Common myeloid progenitor, CD34-positive (primary cell): Measurements from ENCODE around the gene ZBTB16.

Source experiments
- CTCF ChIA-PET: fragments of 350-600 bp; sonication (Branson Sonifier 250); formaldehyde crosslinking; loops from one replicate; lab custom pipeline; 2021; ENCODE audit warnings: antibody characterized with exemption; lab: Charles Lee
- POLR2A ChIA-PET: fragments of 350-600 bp; sonication (Branson Sonifier 250); formaldehyde crosslinking; loops from one replicate; lab custom pipeline; 2021; ENCODE audit warnings: antibody characterized with exemption; lab: Charles Lee
- DNase-seq, 3 donors: peaks; one replicate each; pipeline versions ENCODE4 v3.0.0 to v3.0.0-alpha.2; 2013
- H3K27ac ChIP-seq, 2 experiments: 1 replicate in 1 of 2; 2 replicates in 1 of 2; pipeline ENCODE4 v1.7.0; 2013; ENCODE audit warnings: inconsistent platforms in 2 of 2, low read length in 2 of 2, mild to moderate bottlenecking in 2 of 2, low read depth in 1 of 2, moderate library complexity in 1 of 2; ENCODE audit not compliant: severe bottlenecking in 2 of 2, insufficient read depth in 1 of 2, poor library complexity in 1 of 2
- H3K27me3 ChIP-seq, 5 experiments: replicated peaks in 2 of 5; 1 replicate in 3 of 5; 2 replicates in 2 of 5; pipeline versions ENCODE4 v1.6.1 to v1.7.0; 2013; ENCODE audit warnings: low read length in 4 of 5, mild to moderate bottlenecking in 2 of 5, moderate library complexity in 2 of 5, inconsistent platforms in 1 of 5; ENCODE audit not compliant: insufficient read depth in 5 of 5, control insufficient read depth in 4 of 5
- H3K36me3 ChIP-seq, 4 experiments: 1 replicate in 2 of 4; 2 replicates in 2 of 4; pipeline versions ENCODE4 v1.6.1 to v1.7.0; 2013; ENCODE audit warnings: low read length in 3 of 4, control low read depth in 1 of 4, mild to moderate bottlenecking in 1 of 4; ENCODE audit not compliant: control insufficient read depth in 4 of 4, insufficient read depth in 4 of 4
- H3K4me1 ChIP-seq, 4 experiments: 1 replicate in 3 of 4; 2 replicates in 1 of 4; pipeline versions ENCODE4 v1.6.1 to v1.7.1; 2013; ENCODE audit warnings: low read length in 3 of 4, mild to moderate bottlenecking in 3 of 4, control low read depth in 1 of 4, inconsistent platforms in 1 of 4, moderate library complexity in 1 of 4; ENCODE audit not compliant: control insufficient read depth in 4 of 4, insufficient read depth in 4 of 4; ENCODE audit errors: control extremely low read depth in 1 of 4
- H3K4me3 ChIP-seq, 7 experiments: 1 replicate in 4 of 7; 2 replicates in 3 of 7; pipeline versions ENCODE4 v1.5.1 to v1.7.0; 2013; ENCODE audit warnings: mild to moderate bottlenecking in 7 of 7, low read length in 6 of 7, moderate library complexity in 6 of 7, inconsistent platforms in 2 of 7, low read depth in 2 of 7, control low read depth in 1 of 7; ENCODE audit not compliant: insufficient read depth in 4 of 7, control insufficient read depth in 1 of 7; ENCODE audit errors: extremely low read depth in 1 of 7
- H3K9me3 ChIP-seq, 5 experiments: 1 replicate in 4 of 5; 2 replicates in 1 of 5; pipeline versions ENCODE4 v1.6.1 to v1.7.1; 2013; ENCODE audit warnings: low read length in 4 of 5, mild to moderate bottlenecking in 2 of 5, inconsistent platforms in 1 of 5, low read depth in 1 of 5, moderate library complexity in 1 of 5; ENCODE audit not compliant: control insufficient read depth in 4 of 5, insufficient read depth in 2 of 5; ENCODE audit errors: control extremely low read depth in 1 of 5
- WGBS: methylation state at CpG from one replicate; pipeline ENCODE4 v1.1.5; 2013; ENCODE audit not compliant: insufficient coverage; 5-methylcytosine and 5-hydroxymethylcytosine counted together

Gene ZBTB16

DNA sequence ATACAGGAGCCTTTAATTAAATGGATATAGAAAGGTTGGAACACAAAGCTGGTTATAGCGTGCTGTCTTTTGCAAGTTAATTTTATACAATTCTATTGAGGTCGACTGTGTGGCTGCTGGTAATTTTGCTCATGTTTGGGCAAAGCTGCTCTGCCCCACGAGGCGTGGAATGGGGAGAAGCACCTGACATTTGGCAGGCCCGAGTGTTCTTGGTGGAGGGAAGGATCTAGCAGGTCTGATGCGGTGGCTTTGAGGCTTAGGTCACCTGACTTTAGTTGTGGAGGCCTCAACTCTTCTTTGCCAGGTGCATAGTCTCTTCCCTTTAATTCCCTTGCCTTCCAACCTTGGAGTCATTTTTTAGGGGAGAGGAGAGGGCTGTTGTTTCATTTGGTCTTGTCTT, 97.3 kb downstream of the ZBTB16 start:
- 96% methylated on average over 6 of the region's 6 CpGs for WGBS
- Histone ChIP-seq H3K9me3 (no peaks in the 10 kb centered on the region), H3K4me3 (no peak overlapping the region), H3K27me3 (peaks cover 0 to 3% (median 0%) of the 10 kb centered on the region in 5 experiments), H3K4me1 (peaks cover 6 to 30% (median 25%) of the 10 kb centered on the region in 4 experiments), H3K36me3 (peaks cover 0 to 19% (median 4%) of the 10 kb centered on the region in 4 experiments), H3K27ac (no peak overlapping the region)
- ChIA-PET POLR2A (no interaction called here), CTCF (interaction anchor here (0.8 to 3.0 kb wide), 3 partner anchors 10 to 20 kb away, joined by 3 to 11 read pairs (median 5); no protein-coding TSS in a partner anchor)
- DNase-seq: no peak

DNA sequence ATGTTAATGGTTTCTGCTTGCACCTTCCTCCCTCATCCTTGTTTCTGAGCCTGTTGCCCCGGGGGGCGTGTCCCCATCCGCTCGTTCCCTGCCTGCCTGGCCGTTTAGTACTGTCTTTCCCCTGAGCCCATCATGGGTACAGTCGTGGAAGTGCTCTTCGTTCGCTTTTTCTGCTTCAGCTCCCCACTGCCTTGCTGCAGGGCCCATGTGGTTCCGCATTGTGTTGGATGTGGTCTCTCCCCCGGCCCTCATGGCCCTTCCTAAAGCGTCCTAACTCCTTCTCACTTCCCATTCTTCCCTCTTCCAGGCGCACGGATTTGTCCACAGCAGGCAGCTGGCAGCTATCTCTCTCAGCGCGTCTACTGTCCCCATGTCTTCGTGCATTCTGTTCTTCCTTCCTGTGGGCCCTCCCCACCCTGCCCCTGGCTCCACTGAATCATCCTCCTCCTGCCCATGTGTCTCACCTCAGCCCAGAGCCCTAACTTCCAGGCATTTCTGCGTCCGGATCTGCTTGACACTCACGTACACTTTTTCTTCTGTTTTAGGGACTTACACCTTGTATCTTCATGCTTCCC, 98.1 kb downstream of the ZBTB16 start:
- no peak overlapping the region for H3K4me3 ChIP-seq
- peaks cover 6 to 35% (median 25%) of the 10 kb centered on the region in 4 experiments for H3K4me1 ChIP-seq
- 91% methylated on average over 16 of the region's 19 CpGs for WGBS
- ChIA-PET POLR2A (no interaction called here), CTCF (interaction anchor here (0.8 to 3.0 kb wide), 5 partner anchors 9 to 26 kb away, joined by 3 to 11 read pairs (median 3); no protein-coding TSS in a partner anchor)
- H3K27ac ChIP-seq: no peak overlapping the region
- peaks cover 0 to 19% (median 4%) of the 10 kb centered on the region in 4 experiments for H3K36me3 ChIP-seq
- no peak for DNase-seq
- peaks cover 0 to 3% (median 0%) of the 10 kb centered on the region in 5 experiments for H3K27me3 ChIP-seq
- H3K9me3 ChIP-seq: no peaks in the 10 kb centered on the region

GRCh38 chr11:114158421-114158820, 98.9 kb downstream of the ZBTB16 start:
- H3K4me1 ChIP-seq: peaks cover 6 to 41% (median 28%) of the 10 kb centered on the region in 4 experiments
- H3K9me3 ChIP-seq: no peaks in the 10 kb centered on the region
- WGBS: 40% methylated on average over 1 of the region's 6 CpGs
- no peak overlapping the region for H3K4me3 ChIP-seq
- peaks cover 0 to 3% (median 0%) of the 10 kb centered on the region in 5 experiments for H3K27me3 ChIP-seq
- H3K27ac ChIP-seq: no peak overlapping the region
- no peak for DNase-seq
- H3K36me3 ChIP-seq: peaks cover 0 to 19% (median 2%) of the 10 kb centered on the region in 4 experiments
- POLR2A ChIA-PET: no interaction called here
- CTCF ChIA-PET: interaction anchor here (0.8 to 3.0 kb wide), 6 partner anchors 10 to 49 kb away, joined by 3 to 11 read pairs (median 3); no protein-coding TSS in a partner anchor

GRCh38 chr11:114158886-114159285, 99.4 kb downstream of the ZBTB16 start:
- DNase-seq: no peak
- H3K27ac ChIP-seq: no peak overlapping the region
- peaks cover 0 to 19% (median 2%) of the 10 kb centered on the region in 4 experiments for H3K36me3 ChIP-seq
- CTCF ChIA-PET: interaction anchor here (1.2 to 3.0 kb wide), 6 partner anchors 10 to 88 kb away, joined by 3 to 11 read pairs (median 4); no protein-coding TSS in a partner anchor
- no peaks in the 10 kb centered on the region for H3K9me3 ChIP-seq
- no peak overlapping the region for H3K4me3 ChIP-seq
- 96% methylated on average over 6 of the region's 7 CpGs for WGBS
- H3K4me1 ChIP-seq: peaks cover 6 to 46% (median 32%) of the 10 kb centered on the region in 4 experiments
- H3K27me3 ChIP-seq: peaks cover 0 to 3% (median 0%) of the 10 kb centered on the region in 5 experiments
- POLR2A ChIA-PET: interaction anchor here (1.5 kb wide), 1 partner anchor 76 kb away, joined by 3 read pairs; no protein-coding TSS in a partner anchor

GRCh38 chr11:114159320-114159719, 99.8 kb downstream of the ZBTB16 start:
- peaks cover 0 to 3% (median 0%) of the 10 kb centered on the region in 5 experiments for H3K27me3 ChIP-seq
- peaks cover 0 to 19% (median 2%) of the 10 kb centered on the region in 4 experiments for H3K36me3 ChIP-seq
- H3K4me3 ChIP-seq: peak overlapping the region in 2 of 7 experiments; percentile 44 to 68
- CTCF ChIA-PET: interaction anchor here (1.0 to 3.0 kb wide), 13 partner anchors 10 to 101 kb away, joined by 3 to 11 read pairs (median 4); no protein-coding TSS in a partner anchor
- peak in 1 of 3 donors; percentile 36 for DNase-seq
- H3K27ac ChIP-seq: no peak overlapping the region
- POLR2A ChIA-PET: interaction anchor here (1.0 to 1.5 kb wide), 2 partner anchors 76 to 100 kb away, joined by 3 read pairs; partner anchors contain the start of gene ZBTB16
- peaks cover 6 to 50% (median 35%) of the 10 kb centered on the region in 4 experiments for H3K4me1 ChIP-seq
- WGBS: 60% methylated on average over 1 of the region's 5 CpGs
- no peaks in the 10 kb centered on the region for H3K9me3 ChIP-seq

GRCh38 chr11:114159802-114160632, 100.5 kb downstream of the ZBTB16 start:
- peaks cover 0 to 19% (median 2%) of the 10 kb centered on the region in 4 experiments for H3K36me3 ChIP-seq
- ChIA-PET POLR2A (interaction anchor here (1.0 to 1.5 kb wide), 2 partner anchors 77 to 101 kb away, joined by 3 read pairs; partner anchors contain the start of gene ZBTB16), CTCF (interaction anchor here (0.9 to 3.0 kb wide), 16 partner anchors 10 to 101 kb away, joined by 3 to 11 read pairs (median 4); no protein-coding TSS in a partner anchor)
- peaks cover 0 to 3% (median 0%) of the 10 kb centered on the region in 5 experiments for H3K27me3 ChIP-seq
- WGBS: 1% methylated on average over 14 of the region's 18 CpGs
- H3K27ac ChIP-seq: peak overlapping the region in 1 of 2 experiments; percentile 31
- peaks cover 6 to 53% (median 40%) of the 10 kb centered on the region in 4 experiments for H3K4me1 ChIP-seq
- peak overlapping the region in 3 of 7 experiments; percentile 44 to 68 (median 51) for H3K4me3 ChIP-seq
- DNase-seq: peak; percentile 95 to 98 (median 97)
- H3K9me3 ChIP-seq: no peaks in the 10 kb centered on the region
